GM19455 (cell line): ENCODE results near the gene UGT2A2.
"Not testable (repeated sequence)": the region's sequence is repeated elsewhere in the genome, so short reads cannot be mapped to it uniquely, and the experiment has no call there.

Experiments used
- ATAC-seq: cut with Tn5 transposase; IDR thresholded peaks from one replicate; pipeline ENCODE4 v1.9.1; 2021; ENCODE audit not compliant: unreplicated experiment

The UGT2A2 gene

DNA sequence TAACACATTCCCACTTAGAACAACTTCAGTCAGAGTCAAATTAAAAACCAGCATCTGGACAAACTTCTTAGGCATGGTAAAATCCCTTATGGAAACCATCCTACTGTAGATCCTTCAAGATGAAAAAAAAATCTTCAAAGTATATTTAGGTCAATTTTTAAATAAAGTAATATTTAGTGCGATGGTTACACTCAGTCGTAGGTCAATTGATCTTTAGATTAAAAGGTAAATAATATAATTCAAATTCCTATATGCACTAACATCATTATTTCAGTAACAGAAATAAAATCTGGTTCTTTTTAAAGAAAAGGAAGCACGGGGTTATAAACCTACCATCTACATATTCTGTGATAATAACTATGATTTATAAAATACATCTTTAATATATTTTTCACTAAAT lies at the start of gene UGT2A2:
UGT2A2 (minus strand) TSS at position 101 of the 400 bp plus-strand sequence; CDS start at position 99, 2 bp downstream.
- ATAC-seq, result no peak

- ATAC-seq, result no peak
Observed at GRCh38 chr4:69684804-69685203, 45.4 kb upstream of the UGT2A2 start.

DNA sequence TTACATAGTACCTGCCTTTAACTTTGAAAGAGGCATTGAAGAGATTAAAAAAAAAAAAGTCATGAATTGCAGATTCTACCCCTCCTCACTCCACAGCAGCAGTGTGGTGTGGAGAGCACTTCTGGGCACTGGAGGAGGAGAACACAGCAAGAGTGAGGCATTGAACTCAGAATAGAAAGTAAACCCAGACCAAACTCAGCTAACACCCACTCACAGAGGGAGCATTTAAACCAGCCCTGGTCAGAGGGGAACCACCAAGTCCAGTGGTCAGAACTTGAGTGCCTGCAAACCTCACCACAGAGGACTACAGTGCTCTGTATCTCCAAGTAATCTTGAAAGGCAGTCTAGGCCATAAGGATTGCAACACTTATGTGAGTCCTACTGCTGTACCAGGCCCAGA lies 29.2 kb upstream of the UGT2A2 start:
- no peak for ATAC-seq

DNA sequence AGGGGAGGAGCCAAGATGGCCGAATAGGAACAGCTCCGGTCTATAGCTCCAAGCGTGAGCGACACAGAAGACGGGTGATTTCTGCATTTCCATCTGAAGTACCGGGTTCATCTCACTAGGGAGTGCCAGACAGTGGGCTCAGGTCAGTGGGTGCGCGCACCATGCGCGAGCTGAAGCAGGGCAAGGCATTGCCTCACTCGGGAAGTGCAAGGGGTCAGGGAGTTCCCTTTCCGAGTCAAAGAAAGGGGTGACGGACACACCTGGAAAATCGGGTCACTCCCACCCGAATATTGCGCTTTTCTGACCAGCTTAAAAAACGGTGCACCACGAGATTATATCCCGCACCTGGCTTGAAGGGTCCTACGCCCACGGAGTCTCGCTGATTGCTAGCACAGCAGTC lies 24.6 kb upstream of the UGT2A2 start:
- not testable (repeated sequence) for ATAC-seq

- not testable (repeated sequence) for ATAC-seq
Observed at GRCh38 chr4:69661130-69661803, 21.8 kb upstream of the UGT2A2 start.

- no peak for ATAC-seq
Observed at GRCh38 chr4:69658133-69658532, 18.7 kb upstream of the UGT2A2 start.

GRCh38 chr4:69656653-69657158 lies 17.3 kb upstream of the UGT2A2 start:
- no peak for ATAC-seq

DNA sequence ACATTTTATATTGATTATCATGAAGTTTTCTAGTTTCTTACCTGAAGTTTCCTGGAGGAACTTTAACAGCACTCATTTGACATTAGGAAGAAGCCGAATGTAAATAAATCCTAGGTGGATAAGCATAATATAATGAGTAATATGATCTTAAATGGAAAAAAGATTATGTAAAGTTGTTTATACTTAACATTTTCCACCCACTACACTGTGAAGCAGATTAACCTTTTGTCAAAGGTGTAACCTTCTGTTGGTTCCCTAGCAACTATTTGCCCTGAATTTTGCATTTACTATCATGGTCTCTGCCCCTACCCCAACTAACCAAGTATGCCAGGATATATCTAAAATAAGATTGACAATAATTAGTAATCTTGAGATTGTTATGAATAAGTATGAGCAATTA lies 13.7 kb upstream of the UGT2A2 start, which contains the start of gene UGT2A1:
UGT2A1 (minus strand) TSS at position 101 of the 400 bp plus-strand sequence. CDS start 5,603 bp downstream, outside the sequence.
- no peak for ATAC-seq

DNA sequence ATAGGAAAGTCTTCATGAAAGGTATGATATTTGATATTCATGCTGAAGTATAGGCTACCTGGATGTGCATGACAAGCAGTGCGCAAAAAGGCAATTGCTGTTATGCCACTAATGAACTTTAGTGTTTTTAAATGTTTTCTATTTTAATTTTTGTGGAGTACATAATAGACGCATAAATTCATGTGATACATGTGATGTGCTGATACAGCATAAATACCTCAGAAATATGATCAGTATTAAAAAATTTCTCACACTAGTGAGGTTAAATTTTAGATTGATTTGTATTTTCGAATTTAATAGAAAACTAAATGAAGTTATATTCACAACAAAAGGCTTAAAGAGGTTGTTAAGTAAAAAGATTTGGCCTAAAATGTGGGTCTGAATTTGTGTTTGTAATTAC lies 11.4 kb upstream of the UGT2A2 start:
- ATAC-seq, result no peak

- ATAC-seq, result no peak
Observed at GRCh38 chr4:69649629-69650028, 10.2 kb upstream of the UGT2A2 start.

DNA sequence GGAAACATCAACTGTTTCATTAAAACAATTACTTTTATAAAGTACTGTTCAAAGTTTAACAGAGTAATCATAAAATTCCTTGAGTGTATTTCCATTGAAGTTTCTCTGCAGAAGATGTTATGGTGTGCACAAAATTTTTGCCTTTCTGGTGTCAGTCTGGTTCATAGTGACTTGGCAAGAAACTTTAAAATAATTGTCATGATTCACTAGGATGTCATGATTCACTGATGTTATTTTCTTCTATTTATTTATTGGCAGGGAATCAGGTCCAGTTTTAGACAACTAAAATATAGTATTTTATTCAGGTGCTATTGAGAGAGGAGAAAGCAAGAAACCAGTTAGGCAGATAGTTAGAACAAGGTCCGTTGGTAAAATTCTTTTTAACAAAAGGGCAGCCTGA lies 9.8 kb upstream of the UGT2A2 start:
- no peak for ATAC-seq

GRCh38 chr4:69642961-69643360 lies 3.5 kb upstream of the UGT2A2 start:
- no peak for ATAC-seq

DNA sequence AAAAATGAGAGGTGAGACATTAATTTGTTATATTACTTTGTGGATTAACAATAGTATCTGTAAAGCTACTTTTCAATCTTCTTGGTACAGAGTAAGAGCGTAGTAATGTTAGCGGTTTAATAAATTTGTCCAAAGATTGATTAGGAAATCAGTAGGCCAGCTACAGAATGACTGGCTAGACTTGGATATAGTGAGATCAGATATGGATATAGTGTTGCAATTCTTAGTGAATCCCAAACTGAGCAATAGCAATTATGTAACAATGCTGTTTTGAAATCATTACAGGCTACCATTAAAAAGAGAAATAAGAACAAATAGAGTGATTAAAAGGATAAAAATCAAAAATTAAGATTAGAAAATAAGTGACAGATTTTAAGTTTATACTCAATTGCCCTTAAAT lies 847 bp upstream of the UGT2A2 start:
- no peak for ATAC-seq

- ATAC-seq, result no peak
Observed at GRCh38 chr4:69617083-69617694, 22.3 kb downstream of the UGT2A2 start.

GRCh38 chr4:69610484-69610883 lies 29.0 kb downstream of the UGT2A2 start:
- no peak for ATAC-seq

- no peak for ATAC-seq
Observed at GRCh38 chr4:69601065-69601464, 38.4 kb downstream of the UGT2A2 start.

- no peak for ATAC-seq
Observed at GRCh38 chr4:69600013-69600412, 39.4 kb downstream of the UGT2A2 start.

GRCh38 chr4:69594382-69594781 lies 45.1 kb downstream of the UGT2A2 start:
- no peak for ATAC-seq

GRCh38 chr4:69591364-69591763 lies 48.1 kb downstream of the UGT2A2 start:
- no peak for ATAC-seq

- ATAC-seq, result no peak
Observed at GRCh38 chr4:69589884-69590283, 49.6 kb downstream of the UGT2A2 start.

GRCh38 chr4:69584135-69584534 lies 55.3 kb downstream of the UGT2A2 start:
- no peak for ATAC-seq

- no peak for ATAC-seq
Observed at GRCh38 chr4:69583543-69583942, 55.9 kb downstream of the UGT2A2 start.
